ENCODE results near the gene TMA7. TPM values are rescaled to one million over a fixed set of nuclear protein-coding genes. Genes with fewer than 3 reads are reported as not detected.
A peak's percentile ranks its signal among the peaks of the same experiment; 100 is the strongest.

TMA7 gene
- total and polyA plus RNA-seq, 10 of the 15 experiments (the other 5 are each of a cell fraction or from before 2014, with no cell fraction given): 319 to 1,760 (median 752) TPM

- no peak for TF ChIP-seq LARP7 (IDR thresholded peaks at IDR 0.05)
- no peak for TF ChIP-seq FOXK2 (IDR thresholded peaks at IDR 0.05)
- no peak for TF ChIP-seq ELK1 (IDR thresholded peaks at IDR 0.05; ENCODE audit: low read depth, low read length)
- no peak for TF ChIP-seq HDGF (IDR thresholded peaks at IDR 0.05)
- no peak for TF ChIP-seq CTCF (IDR thresholded peaks at IDR 0.05 in 2 of 3, conservative IDR thresholded peaks at IDR 0.05 in 1 of 3; ENCODE audit: control insufficient read depth in 2 of 3, extremely low read depth in 1 of 3, insufficient read depth in 1 of 3, low read depth in 3 of 3, low read length in 3 of 3)
- no peak for TF ChIP-seq TARDBP (IDR thresholded peaks at IDR 0.05; ENCODE audit: borderline replicate concordance)
- no peak for TF ChIP-seq CREM (IDR thresholded peaks at IDR 0.05; ENCODE audit: low read depth)
- TF ChIP-seq RB1 (IDR thresholded peaks at IDR 0.05; ENCODE audit: borderline replicate concordance): no peak
Measured at GRCh38 chr3:48436855-48437254, 3.2 kb upstream of the TMA7 start (continued).

GRCh38 chr3:48437812-48438211 is 2.2 kb upstream of the TMA7 start:
- intact Hi-C loops (cut with micrococcal nuclease; ENCODE audit: unreplicated experiment) (no loop called here), in situ Hi-C loops (cut with MboI) (loop anchor here (5.0 kb wide), 3 partner anchors 36 to 206 kb away; no protein-coding TSS in a partner anchor)
- 59% methylated on average over 4 of the region's 4 CpGs for WGBS (ENCODE audit: insufficient coverage, insufficient replicate concordance, low lambda C conversion rate, missing lambda C conversion rate)
- no peaks in the 10 kb centered on the region for H3K27me3 ChIP-seq (replicated peaks in 1 of 2; ENCODE audit: control insufficient read depth in 2 of 2, insufficient read depth in 2 of 2, low read length in 1 of 2)
- peaks cover 22% of the 10 kb centered on the region for H3K4me1 ChIP-seq (ENCODE audit: control insufficient read depth, insufficient read depth, low read length)
- ChIA-PET CTCF (interaction anchor here (2.6 to 12.5 kb wide), 10 partner anchors 9 to 245 kb away, joined by 21 to 757 read pairs (median 78); partner anchors contain the start of genes ATRIP, CAMP and PFKFB4), RAD21 (ENCODE audit: unreplicated experiment) (interaction anchor here (2.8 to 4.9 kb wide), 4 partner anchors 37 to 245 kb away, joined by 22 to 259 read pairs (median 69); partner anchors contain the start of gene ZNF589), POLR2A (interaction anchor here (0.5 to 1.0 kb wide), 3 partner anchors 9 to 193 kb away, joined by 3 to 5 read pairs (median 3); partner anchors contain the start of gene ATRIP), SMC1A (ENCODE audit: uncharacterized antibody, unreplicated experiment) (interaction anchor here (0.9 to 11.5 kb wide), 8 partner anchors 9 to 248 kb away, joined by 3 to 287 read pairs (median 19); partner anchors contain the start of gene CDC25A)
- no peak overlapping the region for H3K4me3 ChIP-seq
- BruUV-seq (replicated peaks): no TSS peak
- H2AFZ ChIP-seq (ENCODE audit: control insufficient read depth, low read depth, low read length): no peak overlapping the region
- no peaks in the 10 kb centered on the region for H4K20me1 ChIP-seq (ENCODE audit: control insufficient read depth, insufficient read depth)
- DNase-seq (ENCODE audit: low read depth, low spot score) (no peak), FAIRE-seq (no peak), ATAC-seq (no peak)
- no peak overlapping the region; the same call in 1 of the 2 replicates for H3K27ac ChIP-seq (ENCODE audit: control insufficient read depth, insufficient read depth)
- H3K9ac ChIP-seq (ENCODE audit: control insufficient read depth, insufficient read depth, low read length): peak overlapping the region; percentile 25; the same call in 1 of the 2 replicates
- peak overlapping the region; percentile 15 for H3K4me2 ChIP-seq (ENCODE audit: control insufficient read depth, insufficient read depth)
- H3K79me2 ChIP-seq (ENCODE audit: control insufficient read depth, insufficient read depth, low read length): peaks cover 38% of the 10 kb centered on the region
- peaks cover 3 to 4% of the 10 kb centered on the region in 2 experiments for H3K36me3 ChIP-seq (ENCODE audit: control insufficient read depth in 2 of 2, insufficient read depth in 2 of 2, low read length in 1 of 2)
- no peaks in the 10 kb centered on the region for H3K9me3 ChIP-seq (replicated peaks; ENCODE audit: control insufficient read depth, insufficient read depth, low read length)
- peak; percentile 51 to 54; a peak in 2 of 4 replicates for TF ChIP-seq IKZF2 (IDR thresholded peaks at IDR 0.05)
- TF ChIP-seq SKIL (IDR thresholded peaks at IDR 0.05; ENCODE audit: low read depth, poor library complexity, severe bottlenecking): no peak
- TF ChIP-seq POLR2AphosphoS5 (IDR thresholded peaks at IDR 0.05; ENCODE audit: low read length): no peak
- no peak; the same call in none of the 2 replicates for TF ChIP-seq IKZF1 (conservative IDR thresholded peaks at IDR 0.05)
- TF ChIP-seq NKRF (conservative IDR thresholded peaks at IDR 0.05): no peak

All from GM12878 (cell line).